ENCODE measurements around the gene AKT1S1. TPM values are rescaled to one million over a fixed set of nuclear protein-coding genes. Genes with fewer than 3 reads are reported as not detected.

AKT1S1 gene
- total RNA-seq, 1 donor from 2014 or later: 48.8 TPM

DNA sequence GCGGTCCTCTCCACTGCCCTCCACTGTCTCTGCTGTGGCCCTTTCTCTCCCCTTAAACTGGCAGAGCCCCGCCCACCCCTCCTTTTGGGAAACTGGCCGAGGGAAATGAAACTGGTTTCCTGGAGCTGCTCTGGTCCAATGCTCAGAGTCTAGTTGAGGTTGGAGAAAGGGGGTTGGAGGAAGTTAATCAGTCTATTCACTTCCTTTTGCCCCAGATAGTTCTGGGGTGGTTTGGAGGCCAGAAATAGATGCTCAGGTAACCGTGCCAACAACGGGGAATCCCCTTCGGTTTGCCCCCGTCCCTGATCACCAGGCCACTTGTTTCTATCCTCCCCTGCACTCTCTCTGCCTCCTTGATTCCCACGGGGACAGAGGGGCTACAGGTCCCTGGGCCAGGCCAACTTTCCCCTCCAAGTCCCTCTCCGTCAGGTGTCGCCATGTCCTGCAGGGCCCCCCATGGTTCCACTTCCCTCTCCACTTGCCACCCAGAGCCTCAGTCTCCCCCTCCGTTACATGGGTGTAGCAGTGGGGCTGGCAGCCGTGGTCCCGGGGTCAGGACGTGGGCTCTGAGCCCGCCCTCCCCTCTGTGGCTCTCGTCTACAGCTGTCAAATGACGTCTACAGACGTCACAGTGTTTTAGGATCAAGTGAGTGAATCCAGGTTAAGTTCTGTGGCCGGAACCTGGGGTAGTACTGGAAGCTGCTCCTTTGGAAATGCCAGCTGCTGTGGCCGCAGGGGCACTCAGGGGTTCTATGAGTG, 19.9 kb upstream of the AKT1S1 start, which contains the start of gene IL4I1:
TSS of gene IL4I1 (minus strand) at position 25 of the 759 bp plus-strand sequence. CDS start 727 bp downstream, outside the sequence.
- Mint-ChIP-seq H3K36me3 (ENCODE audit: insufficient read depth) (no peaks in the 10 kb centered on the region), H3K4me3 (ENCODE audit: low read depth) (no peak within 1 kb of the TSS), H3K27ac (no peak within 1 kb of the TSS), H3K9me3 (ENCODE audit: low read depth) (no peaks in the 10 kb centered on the region), H3K27me3 (peaks cover 33% of the 10 kb centered on the region), H3K4me1 (ENCODE audit: low read depth) (no peaks in the 10 kb centered on the region)
- TF ChIP-seq, protein P1, sequence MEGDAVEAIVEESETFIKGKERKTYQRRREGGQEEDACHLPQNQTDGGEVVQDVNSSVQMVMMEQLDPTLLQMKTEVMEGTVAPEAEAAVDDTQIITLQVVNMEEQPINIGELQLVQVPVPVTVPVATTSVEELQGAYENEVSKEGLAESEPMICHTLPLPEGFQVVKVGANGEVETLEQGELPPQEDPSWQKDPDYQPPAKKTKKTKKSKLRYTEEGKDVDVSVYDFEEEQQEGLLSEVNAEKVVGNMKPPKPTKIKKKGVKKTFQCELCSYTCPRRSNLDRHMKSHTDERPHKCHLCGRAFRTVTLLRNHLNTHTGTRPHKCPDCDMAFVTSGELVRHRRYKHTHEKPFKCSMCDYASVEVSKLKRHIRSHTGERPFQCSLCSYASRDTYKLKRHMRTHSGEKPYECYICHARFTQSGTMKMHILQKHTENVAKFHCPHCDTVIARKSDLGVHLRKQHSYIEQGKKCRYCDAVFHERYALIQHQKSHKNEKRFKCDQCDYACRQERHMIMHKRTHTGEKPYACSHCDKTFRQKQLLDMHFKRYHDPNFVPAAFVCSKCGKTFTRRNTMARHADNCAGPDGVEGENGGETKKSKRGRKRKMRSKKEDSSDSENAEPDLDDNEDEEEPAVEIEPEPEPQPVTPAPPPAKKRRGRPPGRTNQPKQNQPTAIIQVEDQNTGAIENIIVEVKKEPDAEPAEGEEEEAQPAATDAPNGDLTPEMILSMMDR (IDR thresholded peaks at IDR 0.05; ENCODE audit: unreplicated experiment): no peak
- no peak for DNase-seq (ENCODE audit: low spot score, unreplicated experiment)

DNA sequence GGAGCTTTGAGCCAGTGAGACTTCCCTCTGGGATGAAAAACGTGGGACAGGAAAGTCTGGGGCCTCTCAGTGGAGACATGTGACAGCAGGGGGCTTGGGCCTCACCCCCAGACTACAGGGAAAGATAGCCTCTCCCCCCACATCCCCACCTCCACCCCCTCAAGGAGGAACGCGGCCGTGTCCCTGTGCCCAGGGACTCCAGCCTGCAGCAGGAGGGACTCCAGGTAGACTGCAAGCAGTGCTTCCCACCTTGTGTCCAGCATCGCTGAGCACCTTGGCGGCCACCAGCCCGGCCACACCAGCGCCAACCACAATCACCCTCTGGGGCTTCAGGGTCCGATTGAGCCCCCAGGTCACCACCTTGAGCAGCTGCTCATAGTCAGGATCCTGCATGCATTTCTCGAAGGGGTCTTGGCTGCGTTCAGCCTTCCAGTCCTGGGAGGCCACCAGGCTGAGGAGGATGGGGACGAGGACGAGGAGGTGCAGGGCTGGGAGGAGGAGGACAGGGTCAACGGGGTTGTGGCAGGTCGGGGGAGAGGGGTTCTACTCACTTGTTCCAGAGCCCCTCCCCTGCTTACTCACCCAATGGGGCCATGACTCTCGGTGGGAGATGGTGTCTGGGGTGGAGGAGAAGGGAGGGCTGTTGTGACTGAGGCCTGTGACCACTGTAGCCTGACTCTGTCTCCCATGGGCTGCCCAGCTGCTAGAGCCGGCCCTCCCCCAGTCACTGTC, 18.6 kb upstream of the AKT1S1 start:
- TF ChIP-seq, protein P1 (IDR thresholded peaks at IDR 0.05; ENCODE audit: unreplicated experiment): no peak
- Mint-ChIP-seq H3K4me3 (ENCODE audit: low read depth) (no peak overlapping the region), H3K4me1 (ENCODE audit: low read depth) (no peaks in the 10 kb centered on the region), H3K27me3 (peaks cover 42% of the 10 kb centered on the region), H3K36me3 (ENCODE audit: insufficient read depth) (no peaks in the 10 kb centered on the region), H3K27ac (no peak overlapping the region), H3K9me3 (ENCODE audit: low read depth) (no peaks in the 10 kb centered on the region)
- no peak for DNase-seq (ENCODE audit: low spot score, unreplicated experiment)

DNA sequence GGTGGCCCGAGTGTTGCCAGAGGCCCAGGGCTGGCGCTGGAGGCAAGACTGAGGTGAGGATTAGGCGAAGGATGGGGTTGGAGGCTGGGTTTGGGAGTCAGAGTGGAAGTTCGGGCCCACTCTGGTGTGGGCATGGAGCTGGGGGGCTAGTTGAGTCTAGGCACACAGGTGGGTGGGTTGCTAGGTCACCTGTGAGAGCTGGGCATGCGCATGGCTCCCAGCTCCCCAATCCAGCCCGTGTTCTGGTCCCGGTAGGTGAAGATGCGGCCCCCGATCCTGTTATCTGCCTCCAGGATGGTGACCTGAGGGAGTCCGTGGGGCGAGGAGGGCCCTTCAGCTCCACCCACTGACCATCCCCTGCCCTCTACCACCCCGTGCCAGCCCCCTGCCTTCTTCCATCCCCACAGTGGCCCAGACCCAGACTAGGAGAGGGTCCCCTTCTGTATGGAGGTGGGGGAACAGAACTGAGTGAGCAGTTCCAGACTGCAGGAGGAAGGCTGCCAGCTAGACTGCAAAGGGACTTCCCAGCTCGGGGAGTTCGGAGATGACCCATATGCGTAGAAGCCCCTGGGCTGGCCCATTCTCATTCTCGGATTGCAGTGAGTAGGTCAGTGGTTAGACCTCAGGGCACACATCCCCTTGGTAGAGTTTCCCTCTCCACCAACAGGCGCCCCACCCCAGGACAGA, 17.9 kb upstream of the AKT1S1 start:
- TF ChIP-seq, protein P1 (IDR thresholded peaks at IDR 0.05; ENCODE audit: unreplicated experiment): no peak
- Mint-ChIP-seq H3K27ac (no peak overlapping the region), H3K4me3 (ENCODE audit: low read depth) (no peak overlapping the region), H3K36me3 (ENCODE audit: insufficient read depth) (no peaks in the 10 kb centered on the region), H3K4me1 (ENCODE audit: low read depth) (peaks cover 1% of the 10 kb centered on the region), H3K9me3 (ENCODE audit: low read depth) (no peaks in the 10 kb centered on the region), H3K27me3 (peaks cover 45% of the 10 kb centered on the region)
- no peak for DNase-seq (ENCODE audit: low spot score, unreplicated experiment)

DNA sequence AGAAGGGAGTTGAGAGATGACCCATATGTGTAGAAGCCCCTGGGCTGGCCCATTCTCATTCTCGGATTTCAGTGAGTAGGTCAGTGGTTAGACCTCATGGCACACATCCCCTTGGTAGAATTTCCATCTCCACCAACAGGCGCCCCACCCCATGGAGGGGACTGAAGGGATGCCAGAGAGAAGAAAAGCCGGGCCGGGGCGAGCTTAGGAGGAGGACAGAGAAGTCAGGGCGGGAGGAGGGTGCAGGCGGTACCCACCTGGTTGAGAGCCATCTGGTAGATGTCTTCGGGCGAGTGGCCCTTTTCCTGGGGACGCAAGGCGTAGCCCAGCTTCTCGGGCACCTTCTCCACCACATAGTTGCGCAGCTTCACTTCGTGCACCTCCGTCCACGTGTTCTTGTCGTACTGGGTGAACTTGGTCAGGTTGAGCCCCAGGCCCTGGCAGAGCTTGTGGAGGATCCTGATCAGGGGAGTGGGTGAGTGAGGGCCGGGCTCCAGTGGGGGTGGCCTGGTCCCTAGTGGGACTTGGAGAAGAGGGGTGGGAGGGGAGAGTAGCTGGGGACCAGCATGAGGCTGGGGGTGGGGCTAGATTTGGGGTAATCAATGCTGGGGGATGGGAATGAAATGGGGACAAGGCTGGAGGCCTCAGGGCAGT, 17.0 kb upstream of the AKT1S1 start:
- peaks cover 1% of the 10 kb centered on the region for H3K4me1 Mint-ChIP-seq (ENCODE audit: low read depth)
- no peak overlapping the region for H3K4me3 Mint-ChIP-seq (ENCODE audit: low read depth)
- H3K36me3 Mint-ChIP-seq (ENCODE audit: insufficient read depth): no peaks in the 10 kb centered on the region
- peaks cover 48% of the 10 kb centered on the region for H3K27me3 Mint-ChIP-seq
- no peaks in the 10 kb centered on the region for H3K9me3 Mint-ChIP-seq (ENCODE audit: low read depth)
- TF ChIP-seq, protein P1 (IDR thresholded peaks at IDR 0.05; ENCODE audit: unreplicated experiment): no peak
- DNase-seq (ENCODE audit: low spot score, unreplicated experiment): no peak
- no peak overlapping the region for H3K27ac Mint-ChIP-seq

DNA sequence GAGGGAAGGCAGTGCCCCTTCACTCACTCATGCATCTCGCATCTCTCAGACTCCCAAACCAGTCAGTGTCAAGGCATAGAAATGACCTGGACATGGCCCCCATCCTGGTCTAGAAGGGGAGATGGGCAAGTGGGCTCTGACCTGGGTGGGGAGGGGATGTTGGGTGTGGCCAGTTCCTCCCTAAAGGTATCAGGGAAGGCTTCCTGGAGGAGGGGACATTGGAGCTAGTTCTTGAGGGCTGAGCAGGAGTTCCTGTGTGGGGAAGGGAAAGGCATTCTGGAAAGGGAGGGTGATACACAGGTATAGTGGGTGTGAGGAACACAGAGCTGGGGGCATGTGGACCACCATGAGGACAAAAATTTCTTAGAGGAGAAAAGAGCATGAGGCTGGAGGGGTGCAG, 15.6 kb upstream of the AKT1S1 start:
- H3K4me3 Mint-ChIP-seq (ENCODE audit: low read depth): no peak overlapping the region
- no peak for DNase-seq (ENCODE audit: low spot score, unreplicated experiment)

More for the DNA sequence above, 15.6 kb upstream of the AKT1S1 start:
- Mint-ChIP-seq H3K36me3 (ENCODE audit: insufficient read depth) (peaks cover 3% of the 10 kb centered on the region), H3K27me3 (peaks cover 47% of the 10 kb centered on the region), H3K27ac (no peak overlapping the region), H3K9me3 (ENCODE audit: low read depth) (no peaks in the 10 kb centered on the region), H3K4me1 (ENCODE audit: low read depth) (peaks cover 1% of the 10 kb centered on the region)
- TF ChIP-seq, protein P1 (IDR thresholded peaks at IDR 0.05; ENCODE audit: unreplicated experiment): no peak

Measured in progenitor cell of endocrine pancreas (in vitro differentiated cells).